Measurements from ENCODE around the gene PNISR.
"Not testable (repeated sequence)": the region's sequence is repeated elsewhere in the genome, so short reads cannot be mapped to it uniquely, and the experiment has no call there.

PNISR gene
- total RNA-seq = 267 to 444 (median 423) reads per million in 4 donors

GRCh38 chr6:99424761-99425646, at the start of gene PNISR:
Gene PNISR, minus strand, starts transcription at chr6:99425308. Its CDS starts 10,649 bp downstream, at chr6:99414659.
- peak; percentile 79 to 96 (median 85) for DNase-seq

- no peak for DNase-seq
These were observed 48.6 kb upstream of the PNISR start for GRCh38 chr6:99473730-99474129.

GRCh38 chr6:99471638-99472037, 46.5 kb upstream of the PNISR start:
- DNase-seq = no peak

GRCh38 chr6:99467509-99468106, 42.5 kb upstream of the PNISR start:
- peak in 1 of 5 donors; percentile 11 for DNase-seq

GRCh38 chr6:99459133-99459532, 34.0 kb upstream of the PNISR start:
- not testable (repeated sequence) for DNase-seq

- DNase-seq = peak in 1 of 5 donors; percentile 10
These were observed 33.2 kb upstream of the PNISR start for GRCh38 chr6:99458319-99458718.

GRCh38 chr6:99446076-99446475, 21.0 kb upstream of the PNISR start:
- peak in 1 of 5 donors; percentile 8 for DNase-seq

GRCh38 chr6:99434702-99435530, 9.8 kb upstream of the PNISR start:
- DNase-seq = peak in 1 of 5 donors; percentile 20

- no peak for DNase-seq
These were observed 7.8 kb upstream of the PNISR start for GRCh38 chr6:99432877-99433276.

GRCh38 chr6:99431901-99432300, 6.8 kb upstream of the PNISR start:
- DNase-seq = no peak

GRCh38 chr6:99427988-99428387, 2.9 kb upstream of the PNISR start:
- DNase-seq = no peak

- DNase-seq = no peak
These were observed 1.3 kb upstream of the PNISR start for GRCh38 chr6:99426451-99426757.

GRCh38 chr6:99425647-99426450, 741 bp upstream of the PNISR start:
- DNase-seq = peak; percentile 18 to 69 (median 39)

- no peak for DNase-seq
These were observed 1.1 kb downstream of the PNISR start for GRCh38 chr6:99424022-99424421.

GRCh38 chr6:99422912-99423311, 2.2 kb downstream of the PNISR start:
- DNase-seq = no peak

GRCh38 chr6:99416892-99417767, 8.0 kb downstream of the PNISR start:
- peak in 1 of 5 donors; percentile 5 for DNase-seq

- DNase-seq = no peak
These were observed 8.9 kb downstream of the PNISR start for GRCh38 chr6:99416226-99416625.

GRCh38 chr6:99415446-99415845, 9.7 kb downstream of the PNISR start:
- no peak for DNase-seq

GRCh38 chr6:99412065-99412464, 13.0 kb downstream of the PNISR start:
- DNase-seq = no peak

- DNase-seq = no peak
These were observed 15.4 kb downstream of the PNISR start for GRCh38 chr6:99409672-99410071.

- no peak for DNase-seq
These were observed 18.0 kb downstream of the PNISR start for GRCh38 chr6:99407076-99407475.

Data from T-helper 1 cell (primary cell).